Pancreas (tissue), 10 donors: ENCODE results near the gene PRH1. TPM values are rescaled to one million over a fixed set of nuclear protein-coding genes. Genes with fewer than 3 reads are reported as not detected.

Source experiments
- ATAC-seq, 4 donors: fragments of 200-7000 bp; cut with Tn5 transposase; one replicate each; pipeline versions ENCODE4 v1.8.0 to v1.9.1; 2020; ENCODE audit warnings: mild to moderate bottlenecking in 4 of 4, moderate library complexity in 4 of 4
- DNase-seq, 6 donors: peaks; one replicate each; pipeline ENCODE4 v3.0.0-alpha.2; 2020
- FAIRE-seq: peaks from 2 replicates; lab custom pipeline; 2012; peaks lifted over from hg19 to GRCh38; lab: Jason Lieb, UNC
- H3K27ac ChIP-seq, 4 donors: fragments of 200-600 bp; sonication (generic); 1 replicate in 3 of 4; 2 replicates in 1 of 4; pipeline versions ENCODE4 v1.5.0 to v1.8.0; 2020
- H3K27me3 ChIP-seq, 4 donors: fragments of 200-600 bp; one replicate each; pipeline ENCODE4 v1.8.0; 2021
- H3K36me3 ChIP-seq, 3 donors: fragments of 200-600 bp; sonication (generic) in 1 of 3; one replicate each; pipeline versions ENCODE4 v1.5.0 to v1.8.0; 2020 to 2021
- H3K4me1 ChIP-seq, 3 donors: fragments of 200-600 bp; one replicate each; pipeline ENCODE4 v1.8.0; 2021
- H3K4me3 ChIP-seq, 4 donors: fragments of 200-600 bp; sonication (generic) in 2 of 4; one replicate each; pipeline versions ENCODE4 v1.5.0 to v1.8.0; 2020 to 2021
- H3K9me3 ChIP-seq, 4 donors: fragments of 200-600 bp; one replicate each; pipeline ENCODE4 v1.8.0; 2021
- WGBS, 2 donors: extraction: QIAGEN DNeasy Blood & Tissue Kit; methylation state at CpG; one replicate each; pipeline ENCODE4 v1.1.7; 2013; 5-methylcytosine and 5-hydroxymethylcytosine counted together
- intact Hi-C, 3 donors: fragments of 100-400 bp; cut with DNase I; formaldehyde crosslinking; loops; one replicate each; pipeline versions ENCODE4 v1.11.1 to v1.14.2; 2022
- polyA plus RNA-seq, 2 donors: library from polyadenylated mRNA; stranded (reverse); fragments of 200-250 nt; gene quantifications; one replicate each; pipeline ENCODE4 v1.2.3, GENCODE V29; 2013
- total RNA-seq, 6 donors: library from RNA; stranded (reverse); fragmentation: NEBNext Ultra II Directional in 4 of 6; extraction: Animal tissue kit (Norgen Biotek cat#: 25700) in 4 of 6; gene quantifications; one replicate each; pipeline versions ENCODE4 v1.2.1 to v1.2.4, GENCODE V29; 2021 to 2023
- TF ChIP-seq, protein P1 (sequence below), 4 donors: fragments of 200-600 bp; sonication (generic) in 3 of 4; IDR thresholded peaks; one replicate each; pipeline versions ENCODE4 v1.5.0 to v1.8.0; 2021; ENCODE audit warnings: antibody characterized with exemption in 4 of 4
- donor health status: healthy with polysubstance abuse.
- donor health status: DM: no; HTN: no; CAD: no; lungs with moderate emphysema.
- donor health status: DM: no; HTN: no; CAD: no.
- donor health status: control.
- donor health status: control.
- donor health status: Bipolar disorder and iron deficiency.
- donor health status: DM: yes; HTN: yes; CAD: no.
- donor health status: DM: no; HTN: no; CAD: no.
- donor health status: DM: no; HTN: no; CAD: no.
- donor health status: DM: yes; HTN: yes; CAD: no.

Gene PRH1
- total and polyA plus RNA-seq, 8 donors: 2.0 to 11.0 (median 5.9) TPM

- WGBS, 2 donors: 96% methylated on average over 4 of the region's 4 CpGs
- no peak for DNase-seq
- H3K4me3 ChIP-seq: no peak within 1 kb of the TSS
- no peaks in the 10 kb centered on the region for H3K36me3 ChIP-seq
- TF ChIP-seq, protein P1, sequence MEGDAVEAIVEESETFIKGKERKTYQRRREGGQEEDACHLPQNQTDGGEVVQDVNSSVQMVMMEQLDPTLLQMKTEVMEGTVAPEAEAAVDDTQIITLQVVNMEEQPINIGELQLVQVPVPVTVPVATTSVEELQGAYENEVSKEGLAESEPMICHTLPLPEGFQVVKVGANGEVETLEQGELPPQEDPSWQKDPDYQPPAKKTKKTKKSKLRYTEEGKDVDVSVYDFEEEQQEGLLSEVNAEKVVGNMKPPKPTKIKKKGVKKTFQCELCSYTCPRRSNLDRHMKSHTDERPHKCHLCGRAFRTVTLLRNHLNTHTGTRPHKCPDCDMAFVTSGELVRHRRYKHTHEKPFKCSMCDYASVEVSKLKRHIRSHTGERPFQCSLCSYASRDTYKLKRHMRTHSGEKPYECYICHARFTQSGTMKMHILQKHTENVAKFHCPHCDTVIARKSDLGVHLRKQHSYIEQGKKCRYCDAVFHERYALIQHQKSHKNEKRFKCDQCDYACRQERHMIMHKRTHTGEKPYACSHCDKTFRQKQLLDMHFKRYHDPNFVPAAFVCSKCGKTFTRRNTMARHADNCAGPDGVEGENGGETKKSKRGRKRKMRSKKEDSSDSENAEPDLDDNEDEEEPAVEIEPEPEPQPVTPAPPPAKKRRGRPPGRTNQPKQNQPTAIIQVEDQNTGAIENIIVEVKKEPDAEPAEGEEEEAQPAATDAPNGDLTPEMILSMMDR (IDR thresholded peaks at IDR 0.05): no peak
- H3K27me3 ChIP-seq: no peaks in the 10 kb centered on the region
- intact Hi-C loops: no loop called here
- no peak for FAIRE-seq
- H3K27ac ChIP-seq: no peak within 1 kb of the TSS
- H3K4me1 ChIP-seq: no peaks in the 10 kb centered on the region
- ATAC-seq: no peak
- no peaks in the 10 kb centered on the region for H3K9me3 ChIP-seq
These were observed 34.6 kb downstream of the PRH1 start, which contains the start of gene PRR4 for GRCh38 chr12:10849425-10849878. PRR4 (minus strand) TSS chr12:10849475; CDS start chr12:10849437, 38 bp downstream.

DNA sequence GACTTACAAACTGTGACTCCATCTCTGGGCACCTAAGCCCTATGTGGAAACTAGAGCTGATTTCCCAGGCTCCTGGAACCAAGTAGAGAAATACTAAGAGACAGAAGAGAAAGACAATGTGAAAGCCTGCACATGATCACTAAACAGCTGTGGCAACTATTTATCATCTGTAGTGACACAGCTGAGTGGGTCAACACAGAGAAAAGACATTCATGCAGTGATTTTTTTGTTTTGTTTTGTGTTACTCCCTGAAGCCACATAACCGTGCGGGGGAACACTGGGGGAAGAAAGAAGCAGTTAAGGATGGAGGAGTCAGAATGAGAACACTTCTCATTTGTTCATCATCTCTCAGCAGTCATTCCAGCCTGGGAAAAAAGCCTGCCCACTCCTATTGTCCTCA lies 36.3 kb downstream of the PRH1 start:
- ATAC-seq: no peak
- WGBS, 2 donors: 33 to 42% methylated on average over 2 of the region's 2 CpGs
- no peak for FAIRE-seq
- TF ChIP-seq, protein P1 (IDR thresholded peaks at IDR 0.05): no peak
- Histone ChIP-seq H3K27ac (no peak overlapping the region), H3K27me3 (no peaks in the 10 kb centered on the region), H3K36me3 (no peaks in the 10 kb centered on the region), H3K9me3 (no peaks in the 10 kb centered on the region), H3K4me3 (no peak overlapping the region), H3K4me1 (no peaks in the 10 kb centered on the region)
- intact Hi-C loops: no loop called here
- no peak for DNase-seq

DNA sequence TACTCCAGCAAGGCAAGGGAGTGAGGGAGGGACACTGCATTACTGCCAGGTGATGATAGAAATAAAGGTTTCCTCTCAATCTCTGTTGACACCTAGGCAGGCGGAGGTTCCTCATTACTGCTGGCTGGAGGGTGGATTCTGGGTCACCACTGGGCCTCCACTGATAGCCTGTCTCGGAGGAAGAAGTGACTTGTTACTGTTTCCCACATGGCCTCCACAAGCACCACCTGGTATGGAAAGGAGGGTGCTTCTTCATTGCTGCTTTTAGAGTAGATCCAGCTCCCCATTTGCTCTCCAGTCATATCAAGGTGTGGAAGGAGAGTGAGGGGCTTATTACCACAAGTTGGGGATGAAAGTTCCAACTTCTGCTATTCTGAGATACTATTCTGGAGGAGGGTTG lies 41.2 kb downstream of the PRH1 start:
- Histone ChIP-seq H3K4me1 (no peaks in the 10 kb centered on the region), H3K4me3 (no peak overlapping the region), H3K27me3 (no peaks in the 10 kb centered on the region), H3K36me3 (no peaks in the 10 kb centered on the region), H3K27ac (no peak overlapping the region), H3K9me3 (no peaks in the 10 kb centered on the region)
- FAIRE-seq (no peak), ATAC-seq (no peak), DNase-seq (no peak)
- intact Hi-C loops: no loop called here
- TF ChIP-seq, protein P1 (IDR thresholded peaks at IDR 0.05): no peak
- WGBS, 2 donors: 96 to 97% methylated on average over 2 of the region's 2 CpGs

DNA sequence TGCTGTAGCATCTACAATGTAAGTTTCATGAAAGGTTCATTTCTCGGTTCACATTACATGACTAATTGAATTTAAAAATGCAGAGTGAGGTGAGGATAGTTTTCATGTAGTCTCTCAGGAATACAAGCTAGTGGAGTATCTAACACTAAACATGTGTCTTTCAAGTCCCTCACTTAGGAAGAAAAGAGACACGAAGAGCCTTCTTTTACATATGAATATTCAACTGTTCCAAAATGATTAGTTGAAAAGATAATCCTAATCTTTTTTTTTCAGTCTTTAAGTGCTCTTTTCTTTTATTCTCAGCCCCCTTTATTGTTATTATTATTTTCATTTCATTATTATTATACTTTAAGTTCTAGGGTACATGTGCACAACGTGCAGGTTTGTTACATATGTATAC lies 45.6 kb downstream of the PRH1 start:
- Histone ChIP-seq H3K4me1 (no peaks in the 10 kb centered on the region), H3K27me3 (no peaks in the 10 kb centered on the region), H3K27ac (no peak overlapping the region), H3K4me3 (no peak overlapping the region), H3K9me3 (no peaks in the 10 kb centered on the region), H3K36me3 (no peaks in the 10 kb centered on the region)
- ATAC-seq (no peak), FAIRE-seq (no peak), DNase-seq (no peak)
- TF ChIP-seq, protein P1 (IDR thresholded peaks at IDR 0.05): no peak
- WGBS, 2 donors: 90% methylated on average over 3 of the region's 3 CpGs
- intact Hi-C loops: no loop called here

Other genes starting within 250 kb of the PRH1 start
- under 1 TPM in 4 of 6 donors, not detected in 2; 0.12 to 0.55 (median 0.23) TPM for gene STYK1, start 210.2 kb downstream of the PRH1 start, total RNA-seq
- gene STYK1, start 210.2 kb downstream of the PRH1 start, polyA plus RNA-seq: under 1 TPM; 0.04 to 0.07 TPM
- gene YBX3, start 160.9 kb downstream of the PRH1 start, total RNA-seq: 100 to 1,000 TPM; 241 to 444 (median 317) TPM
- gene YBX3, start 160.9 kb downstream of the PRH1 start, polyA plus RNA-seq: 100 to 1,000 TPM; 323 to 352 TPM
- not detected for gene TAS2R7, start 81.6 kb downstream of the PRH1 start, total RNA-seq
- not detected for gene TAS2R7, start 81.6 kb downstream of the PRH1 start, polyA plus RNA-seq
- gene TAS2R8, start 77.0 kb downstream of the PRH1 start, total RNA-seq: not detected
- under 1 TPM in 1 of 2 donors, not detected in 1; 0.09 TPM for gene TAS2R8, start 77.0 kb downstream of the PRH1 start, polyA plus RNA-seq
- gene TAS2R9, start 74.1 kb downstream of the PRH1 start, total RNA-seq: not detected
- gene TAS2R9, start 74.1 kb downstream of the PRH1 start, polyA plus RNA-seq: not detected
- under 1 TPM in 3 of 6 donors, not detected in 3; 0.17 to 0.28 (median 0.25) TPM for gene TAS2R10, start 57.9 kb downstream of the PRH1 start, total RNA-seq
- gene TAS2R10, start 57.9 kb downstream of the PRH1 start, polyA plus RNA-seq: under 1 TPM in 1 of 2 donors, not detected in 1; 0.14 TPM
- gene PRR4, start 34.8 kb downstream of the PRH1 start, total RNA-seq: 1 to 10 TPM in 1 of 6 donors, under 1 TPM in 4, not detected in 1; 0.32 to 1.8 (median 0.55) TPM
- gene PRR4, start 34.8 kb downstream of the PRH1 start, polyA plus RNA-seq: 1 to 10 TPM; 3.8 to 4.3 TPM
- under 1 TPM; 0.47 to 0.91 (median 0.72) TPM for gene TAS2R13, start 25.3 kb upstream of the PRH1 start, total RNA-seq
- not detected for gene TAS2R13, start 25.3 kb upstream of the PRH1 start, polyA plus RNA-seq
- not detected for gene PRH2, start 45.0 kb upstream of the PRH1 start, total RNA-seq
- under 1 TPM in 1 of 2 donors, not detected in 1; 0.42 TPM for gene PRH2, start 45.0 kb upstream of the PRH1 start, polyA plus RNA-seq
- 1 to 10 TPM in 1 of 6 donors, under 1 TPM in 5; 0.83 to 1.7 (median 0.88) TPM for gene TAS2R14, start 55.0 kb upstream of the PRH1 start, total RNA-seq
- 1 to 10 TPM in 1 of 2 donors, under 1 TPM in 1; 0.91 to 1.5 TPM for gene TAS2R14, start 55.0 kb upstream of the PRH1 start, polyA plus RNA-seq
- gene TAS2R50, start 102.7 kb upstream of the PRH1 start, total RNA-seq: under 1 TPM; 0.40 to 0.74 (median 0.60) TPM
- not detected for gene TAS2R50, start 102.7 kb upstream of the PRH1 start, polyA plus RNA-seq
- under 1 TPM; 0.42 to 0.98 (median 0.76) TPM for gene TAS2R20, start 114.0 kb upstream of the PRH1 start, total RNA-seq
- gene TAS2R20, start 114.0 kb upstream of the PRH1 start, polyA plus RNA-seq: under 1 TPM in 1 of 2 donors, not detected in 1; 0.35 TPM
- gene TAS2R19, start 138.4 kb upstream of the PRH1 start, total RNA-seq: 1 to 10 TPM in 3 of 6 donors, under 1 TPM in 3; 0.76 to 2.0 (median 1.2) TPM
- under 1 TPM; 0.19 to 0.28 TPM for gene TAS2R19, start 138.4 kb upstream of the PRH1 start, polyA plus RNA-seq
- 1 to 10 TPM in 5 of 6 donors, under 1 TPM in 1; 0.85 to 2.9 (median 1.6) TPM for gene TAS2R31, start 147.2 kb upstream of the PRH1 start, total RNA-seq
- under 1 TPM; 0.23 TPM for gene TAS2R31, start 147.2 kb upstream of the PRH1 start, polyA plus RNA-seq
- gene TAS2R46, start 178.0 kb upstream of the PRH1 start, total RNA-seq: under 1 TPM; 0.43 to 0.61 (median 0.55) TPM
- not detected for gene TAS2R46, start 178.0 kb upstream of the PRH1 start, polyA plus RNA-seq
- gene TAS2R43, start 208.1 kb upstream of the PRH1 start, total RNA-seq: under 1 TPM in 4 of 6 donors, not detected in 2; 0.17 to 0.28 (median 0.22) TPM
- under 1 TPM in 1 of 2 donors, not detected in 1; 0.16 TPM for gene TAS2R43, start 208.1 kb upstream of the PRH1 start, polyA plus RNA-seq